ENCODE measurements around the gene CEACAM1.

DNA sequence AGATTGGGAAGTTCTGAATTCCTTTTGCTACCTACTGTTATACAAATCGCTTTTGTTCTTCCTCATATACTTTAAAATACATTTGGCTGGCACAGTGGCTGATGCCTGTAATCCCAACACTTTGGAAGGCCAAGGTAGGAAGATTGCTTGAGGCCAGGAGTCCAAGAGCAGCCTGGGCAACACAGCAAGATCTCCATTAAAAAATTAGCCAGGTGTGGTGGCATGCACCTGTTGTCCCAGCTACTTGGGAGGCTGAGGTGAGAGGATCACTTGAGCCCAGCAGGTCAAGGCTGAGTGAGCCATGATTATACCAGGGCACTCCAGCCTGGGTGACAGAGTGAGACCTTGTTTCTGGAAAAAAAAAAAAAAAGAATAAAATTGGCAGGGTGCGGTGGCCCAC, 51.2 kb downstream of the CEACAM1 start:
- TF ChIP-seq, protein P1, sequence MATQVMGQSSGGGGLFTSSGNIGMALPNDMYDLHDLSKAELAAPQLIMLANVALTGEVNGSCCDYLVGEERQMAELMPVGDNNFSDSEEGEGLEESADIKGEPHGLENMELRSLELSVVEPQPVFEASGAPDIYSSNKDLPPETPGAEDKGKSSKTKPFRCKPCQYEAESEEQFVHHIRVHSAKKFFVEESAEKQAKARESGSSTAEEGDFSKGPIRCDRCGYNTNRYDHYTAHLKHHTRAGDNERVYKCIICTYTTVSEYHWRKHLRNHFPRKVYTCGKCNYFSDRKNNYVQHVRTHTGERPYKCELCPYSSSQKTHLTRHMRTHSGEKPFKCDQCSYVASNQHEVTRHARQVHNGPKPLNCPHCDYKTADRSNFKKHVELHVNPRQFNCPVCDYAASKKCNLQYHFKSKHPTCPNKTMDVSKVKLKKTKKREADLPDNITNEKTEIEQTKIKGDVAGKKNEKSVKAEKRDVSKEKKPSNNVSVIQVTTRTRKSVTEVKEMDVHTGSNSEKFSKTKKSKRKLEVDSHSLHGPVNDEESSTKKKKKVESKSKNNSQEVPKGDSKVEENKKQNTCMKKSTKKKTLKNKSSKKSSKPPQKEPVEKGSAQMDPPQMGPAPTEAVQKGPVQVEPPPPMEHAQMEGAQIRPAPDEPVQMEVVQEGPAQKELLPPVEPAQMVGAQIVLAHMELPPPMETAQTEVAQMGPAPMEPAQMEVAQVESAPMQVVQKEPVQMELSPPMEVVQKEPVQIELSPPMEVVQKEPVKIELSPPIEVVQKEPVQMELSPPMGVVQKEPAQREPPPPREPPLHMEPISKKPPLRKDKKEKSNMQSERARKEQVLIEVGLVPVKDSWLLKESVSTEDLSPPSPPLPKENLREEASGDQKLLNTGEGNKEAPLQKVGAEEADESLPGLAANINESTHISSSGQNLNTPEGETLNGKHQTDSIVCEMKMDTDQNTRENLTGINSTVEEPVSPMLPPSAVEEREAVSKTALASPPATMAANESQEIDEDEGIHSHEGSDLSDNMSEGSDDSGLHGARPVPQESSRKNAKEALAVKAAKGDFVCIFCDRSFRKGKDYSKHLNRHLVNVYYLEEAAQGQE (IDR thresholded peaks at IDR 0.05; ENCODE audit: insufficient read depth in 1 of 2, low read depth in 2 of 2, low read length in 1 of 2) = no peak
- TF ChIP-seq, protein P2, sequence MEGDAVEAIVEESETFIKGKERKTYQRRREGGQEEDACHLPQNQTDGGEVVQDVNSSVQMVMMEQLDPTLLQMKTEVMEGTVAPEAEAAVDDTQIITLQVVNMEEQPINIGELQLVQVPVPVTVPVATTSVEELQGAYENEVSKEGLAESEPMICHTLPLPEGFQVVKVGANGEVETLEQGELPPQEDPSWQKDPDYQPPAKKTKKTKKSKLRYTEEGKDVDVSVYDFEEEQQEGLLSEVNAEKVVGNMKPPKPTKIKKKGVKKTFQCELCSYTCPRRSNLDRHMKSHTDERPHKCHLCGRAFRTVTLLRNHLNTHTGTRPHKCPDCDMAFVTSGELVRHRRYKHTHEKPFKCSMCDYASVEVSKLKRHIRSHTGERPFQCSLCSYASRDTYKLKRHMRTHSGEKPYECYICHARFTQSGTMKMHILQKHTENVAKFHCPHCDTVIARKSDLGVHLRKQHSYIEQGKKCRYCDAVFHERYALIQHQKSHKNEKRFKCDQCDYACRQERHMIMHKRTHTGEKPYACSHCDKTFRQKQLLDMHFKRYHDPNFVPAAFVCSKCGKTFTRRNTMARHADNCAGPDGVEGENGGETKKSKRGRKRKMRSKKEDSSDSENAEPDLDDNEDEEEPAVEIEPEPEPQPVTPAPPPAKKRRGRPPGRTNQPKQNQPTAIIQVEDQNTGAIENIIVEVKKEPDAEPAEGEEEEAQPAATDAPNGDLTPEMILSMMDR (IDR thresholded peaks at IDR 0.05) = no peak
- TF ChIP-seq SIN3A (IDR thresholded peaks at IDR 0.05; ENCODE audit: borderline replicate concordance, insufficient read depth, low read depth, low read length) (no peak), POLR2AphosphoS5 (IDR thresholded peaks at IDR 0.05; ENCODE audit: low read depth, low read length) (no peak)
